ENCODE measurements around the gene PRKD1. TPM values are rescaled to one million over a fixed set of nuclear protein-coding genes. Genes with fewer than 3 reads are reported as not detected.
"Not testable (repeated sequence)": the region's sequence is repeated elsewhere in the genome, so short reads cannot be mapped to it uniquely, and the experiment has no call there.

The PRKD1 gene
- total RNA-seq, 3 donors from 2014 or later, result 0.93 to 10.2 (median 3.1) TPM

DNA sequence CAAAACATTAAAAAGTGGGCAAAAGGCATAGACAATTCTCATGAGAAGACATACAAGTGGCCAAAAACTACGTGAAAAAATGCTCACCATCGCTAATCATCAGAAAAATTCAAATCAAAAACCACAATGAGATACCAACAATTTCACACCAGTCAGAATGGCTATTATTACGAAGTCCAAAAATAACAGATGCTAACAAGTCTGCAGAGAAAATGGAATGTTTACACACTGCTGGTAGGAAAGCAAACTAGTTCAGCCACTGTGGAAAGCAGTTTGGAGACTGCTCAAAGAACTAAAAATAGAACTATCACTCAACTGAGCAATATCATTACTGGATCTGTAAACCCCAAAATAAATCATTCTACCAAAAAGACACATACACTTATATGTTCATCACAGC, 76.2 kb downstream of the PRKD1 start:
- TF ChIP-seq CTCF (IDR thresholded peaks at IDR 0.05), result no peak
- ATAC-seq (no peak), DNase-seq (no peak)
- intact Hi-C loops (cut with DNase I, micrococcal nuclease), result no loop called here
- H3K4me1 ChIP-seq (ENCODE audit: low read depth), result no peaks in the 10 kb centered on the region
- H3K4me3 ChIP-seq, result no peak overlapping the region
- H3K9me3 ChIP-seq, result no peaks in the 10 kb centered on the region
- no peaks in the 10 kb centered on the region for H3K36me3 ChIP-seq (ENCODE audit: low read depth)

- no peak for ATAC-seq
- H3K9me3 ChIP-seq, result no peaks in the 10 kb centered on the region
- no peaks in the 10 kb centered on the region for H3K4me1 ChIP-seq (ENCODE audit: low read depth)
- no peaks in the 10 kb centered on the region for H3K36me3 ChIP-seq (ENCODE audit: low read depth)
- H3K4me3 ChIP-seq, result no peak overlapping the region
- no peak for TF ChIP-seq CTCF (IDR thresholded peaks at IDR 0.05)
- DNase-seq, result no peak
- intact Hi-C loops (cut with DNase I, micrococcal nuclease), result no loop called here
Measured at GRCh38 chr14:29847056-29847380, 80.6 kb downstream of the PRKD1 start.

- intact Hi-C loops (cut with DNase I, micrococcal nuclease), result no loop called here
Measured at GRCh38 chr14:29846339-29847055, 81.2 kb downstream of the PRKD1 start.

GRCh38 chr14:29843981-29844380, 83.7 kb downstream of the PRKD1 start:
- intact Hi-C loops (cut with DNase I, micrococcal nuclease), result no loop called here
- DNase-seq (no peak), ATAC-seq (no peak)
- H3K36me3 ChIP-seq (ENCODE audit: low read depth), result no peaks in the 10 kb centered on the region
- no peak for TF ChIP-seq CTCF (IDR thresholded peaks at IDR 0.05)
- H3K4me3 ChIP-seq, result no peak overlapping the region
- H3K4me1 ChIP-seq (ENCODE audit: low read depth), result no peaks in the 10 kb centered on the region
- H3K9me3 ChIP-seq, result peaks cover 28% of the 10 kb centered on the region

More at GRCh38 chr14:29846339-29847055, 81.2 kb downstream of the PRKD1 start:
- ATAC-seq, result no peak
- Histone ChIP-seq H3K4me1 (ENCODE audit: low read depth) (no peaks in the 10 kb centered on the region), H3K36me3 (ENCODE audit: low read depth) (no peaks in the 10 kb centered on the region), H3K9me3 (peaks cover 3% of the 10 kb centered on the region), H3K4me3 (no peak overlapping the region)
- TF ChIP-seq CTCF (IDR thresholded peaks at IDR 0.05), result no peak
- DNase-seq, result no peak

DNA sequence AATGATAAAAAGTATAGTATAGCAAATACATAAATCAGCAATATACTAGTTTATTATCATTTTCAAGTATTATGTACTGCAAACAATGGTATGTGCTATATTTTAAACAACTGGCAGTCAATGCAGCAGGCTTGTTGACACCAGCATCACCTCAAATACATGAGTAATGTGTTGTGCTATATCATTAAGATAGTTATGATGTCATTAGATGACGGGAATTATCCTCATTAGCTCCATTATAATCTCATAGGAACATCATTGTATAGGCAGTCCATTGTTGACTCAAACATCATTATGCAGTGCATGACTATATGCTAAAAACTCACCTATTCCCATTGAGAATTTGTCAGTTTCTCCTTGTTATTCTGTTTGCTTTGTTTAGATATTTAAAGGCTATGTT, 85.4 kb downstream of the PRKD1 start:
- DNase-seq, result no peak
- Histone ChIP-seq H3K9me3 (peaks cover 29% of the 10 kb centered on the region), H3K36me3 (ENCODE audit: low read depth) (no peaks in the 10 kb centered on the region), H3K4me3 (no peak overlapping the region), H3K4me1 (ENCODE audit: low read depth) (no peaks in the 10 kb centered on the region)
- ATAC-seq, result no peak
- no peak for TF ChIP-seq CTCF (IDR thresholded peaks at IDR 0.05)
- intact Hi-C loops (cut with DNase I, micrococcal nuclease), result no loop called here

GRCh38 chr14:29840369-29840892, 87.2 kb downstream of the PRKD1 start:
- not testable (repeated sequence) for ATAC-seq

DNA sequence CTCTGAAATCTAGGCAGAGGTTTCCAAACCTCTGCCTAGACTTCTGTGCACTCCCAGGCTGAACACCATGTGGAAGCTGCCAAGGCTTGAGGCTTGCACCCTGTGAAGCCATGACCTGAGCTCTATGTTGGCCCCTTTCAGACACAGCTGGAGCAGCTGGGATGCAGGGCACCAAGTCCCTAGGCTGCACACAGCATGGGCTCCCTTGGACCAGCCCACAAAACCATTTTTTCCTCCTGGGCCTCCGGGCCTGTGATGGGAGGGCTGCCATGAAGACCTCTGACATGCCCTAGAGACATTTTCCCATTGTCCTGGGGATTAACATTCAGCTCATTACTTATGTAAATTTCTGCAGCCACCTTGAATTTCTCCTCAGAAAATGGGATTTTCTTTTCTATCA, 88.0 kb downstream of the PRKD1 start:
- intact Hi-C loops (cut with DNase I, micrococcal nuclease); H3K4me1 ChIP-seq (ENCODE audit: low read depth); ATAC-seq; H3K4me3 ChIP-seq; H3K36me3 ChIP-seq (ENCODE audit: low read depth); DNase-seq: not testable (repeated sequence)
- H3K9me3 ChIP-seq, result peaks cover 29% of the 10 kb centered on the region

More at GRCh38 chr14:29840369-29840892, 87.2 kb downstream of the PRKD1 start:
- DNase-seq; intact Hi-C loops (cut with DNase I, micrococcal nuclease); H3K36me3 ChIP-seq (ENCODE audit: low read depth); H3K4me1 ChIP-seq (ENCODE audit: low read depth); H3K4me3 ChIP-seq: not testable (repeated sequence)
- H3K9me3 ChIP-seq, result peaks cover 29% of the 10 kb centered on the region
